ENCODE results near the gene TTC23L.

The TTC23L gene, protein sequence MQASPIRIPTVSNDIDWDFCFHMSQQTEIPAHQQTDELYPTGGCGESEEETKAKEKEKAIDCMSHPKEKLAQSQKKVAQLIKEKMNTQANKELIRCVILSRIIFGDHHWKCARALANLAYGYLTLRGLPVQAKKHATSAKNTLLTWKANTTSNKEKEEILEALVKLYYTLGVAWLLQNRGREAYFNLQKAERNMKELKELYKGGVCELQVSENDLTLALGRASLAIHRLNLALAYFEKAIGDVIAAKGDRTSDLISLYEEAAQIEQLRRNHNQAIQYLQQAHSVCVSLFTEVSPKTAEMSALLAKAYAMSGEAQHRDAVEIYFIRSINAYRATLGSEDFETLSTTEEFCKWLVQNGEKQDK

DNA sequence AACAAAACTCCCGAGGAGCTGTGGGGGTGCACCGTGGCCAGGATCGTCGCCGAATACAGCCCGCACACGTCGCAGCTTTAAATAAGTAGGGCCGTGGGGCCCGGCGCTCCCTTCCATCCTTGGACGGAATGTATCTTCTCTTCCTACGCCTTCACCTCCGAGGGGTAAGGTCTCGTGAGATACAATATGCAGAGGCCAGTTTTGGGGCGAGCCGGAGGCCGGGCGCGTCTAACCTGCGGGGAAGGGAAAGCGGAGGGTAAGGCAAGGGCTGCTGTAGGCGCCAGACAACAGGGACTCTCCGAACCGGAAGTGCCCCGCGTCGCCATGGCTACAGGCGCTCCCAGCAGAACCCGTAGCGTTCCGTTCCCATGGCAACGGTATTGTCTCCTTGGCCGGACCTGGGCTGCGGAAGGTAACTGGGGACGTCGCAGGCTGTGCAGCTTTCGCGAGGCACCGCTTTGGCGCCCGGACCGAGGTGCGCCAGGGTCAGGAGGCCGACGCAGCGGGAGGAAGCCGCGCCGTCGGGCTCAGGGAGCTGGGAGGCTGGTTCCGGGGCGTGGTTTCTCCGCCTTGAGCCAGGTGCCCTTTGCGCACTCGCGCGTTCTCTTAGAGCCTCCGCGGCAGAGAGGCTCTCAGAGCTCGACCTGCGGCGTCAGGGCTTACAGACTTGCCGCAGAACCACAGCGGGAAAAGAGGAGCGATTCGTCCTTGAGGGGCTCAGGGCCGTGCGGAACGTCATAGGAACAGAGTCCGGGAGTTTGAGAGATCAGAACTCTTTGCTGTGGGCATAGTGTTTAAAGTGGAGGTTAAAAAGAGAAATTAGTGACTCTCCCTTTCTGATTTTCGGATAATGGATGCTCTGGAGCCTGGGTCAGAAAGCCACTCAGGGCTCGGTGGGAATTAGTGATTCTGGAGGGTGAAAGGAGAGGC lies at the start of gene TTC23L:
TSS of gene TTC23L (plus strand) at position 380 of the 930 bp plus-strand sequence. CDS start 1,508 bp downstream, outside the sequence.
- TF ChIP-seq, protein P1, sequence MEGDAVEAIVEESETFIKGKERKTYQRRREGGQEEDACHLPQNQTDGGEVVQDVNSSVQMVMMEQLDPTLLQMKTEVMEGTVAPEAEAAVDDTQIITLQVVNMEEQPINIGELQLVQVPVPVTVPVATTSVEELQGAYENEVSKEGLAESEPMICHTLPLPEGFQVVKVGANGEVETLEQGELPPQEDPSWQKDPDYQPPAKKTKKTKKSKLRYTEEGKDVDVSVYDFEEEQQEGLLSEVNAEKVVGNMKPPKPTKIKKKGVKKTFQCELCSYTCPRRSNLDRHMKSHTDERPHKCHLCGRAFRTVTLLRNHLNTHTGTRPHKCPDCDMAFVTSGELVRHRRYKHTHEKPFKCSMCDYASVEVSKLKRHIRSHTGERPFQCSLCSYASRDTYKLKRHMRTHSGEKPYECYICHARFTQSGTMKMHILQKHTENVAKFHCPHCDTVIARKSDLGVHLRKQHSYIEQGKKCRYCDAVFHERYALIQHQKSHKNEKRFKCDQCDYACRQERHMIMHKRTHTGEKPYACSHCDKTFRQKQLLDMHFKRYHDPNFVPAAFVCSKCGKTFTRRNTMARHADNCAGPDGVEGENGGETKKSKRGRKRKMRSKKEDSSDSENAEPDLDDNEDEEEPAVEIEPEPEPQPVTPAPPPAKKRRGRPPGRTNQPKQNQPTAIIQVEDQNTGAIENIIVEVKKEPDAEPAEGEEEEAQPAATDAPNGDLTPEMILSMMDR (IDR thresholded peaks at IDR 0.05; ENCODE audit: low read length, missing control alignments): no peak
- peak; percentile 84 for DNase-seq (ENCODE audit: low read depth)
- H3K4me3 ChIP-seq (replicated peaks; ENCODE audit: low read depth, low read length): peak within 1 kb of the TSS; percentile 71

DNA sequence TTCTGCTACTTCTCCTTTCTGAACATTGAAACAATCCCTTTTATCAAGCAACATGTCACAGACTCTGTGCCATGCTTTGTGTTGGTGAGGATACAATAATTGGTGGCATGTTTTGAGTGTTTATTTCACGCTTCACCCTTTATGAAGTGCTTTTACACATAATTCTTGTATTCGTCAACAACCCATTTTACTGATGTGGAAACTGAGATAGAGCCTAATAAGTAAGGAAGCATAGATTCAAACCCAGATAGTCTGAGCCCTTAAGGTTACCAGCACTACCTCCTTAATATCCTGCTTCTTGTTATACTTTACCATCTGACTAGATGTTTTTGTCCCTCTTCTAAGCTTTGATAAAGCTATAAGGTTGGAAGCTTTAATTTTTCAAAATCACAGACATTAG lies 49.3 kb upstream of the TTC23L start:
- no peak overlapping the region for H3K4me3 ChIP-seq (replicated peaks; ENCODE audit: low read depth, low read length)
- DNase-seq (ENCODE audit: low read depth): no peak
- TF ChIP-seq, protein P1 (IDR thresholded peaks at IDR 0.05; ENCODE audit: low read length, missing control alignments): no peak

DNA sequence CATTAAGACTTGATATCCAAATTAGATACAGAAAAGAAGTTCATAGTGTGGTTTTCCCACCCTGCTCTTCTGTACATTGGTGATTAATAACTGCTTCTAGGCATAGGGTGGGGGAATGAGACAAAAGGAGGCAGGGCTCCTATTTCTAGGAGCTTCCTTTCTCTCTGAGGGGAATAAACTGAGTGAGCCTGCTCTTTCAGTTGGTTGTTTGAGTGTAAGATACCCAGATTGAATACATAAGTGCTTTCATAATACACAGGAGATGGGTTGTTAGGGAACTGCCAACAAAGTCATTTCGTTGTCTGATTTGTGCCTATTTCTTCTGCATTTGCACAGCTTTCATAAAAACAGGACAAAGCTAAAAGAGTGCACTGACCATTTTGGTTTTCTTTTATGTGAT lies 48.9 kb upstream of the TTC23L start:
- TF ChIP-seq, protein P1 (IDR thresholded peaks at IDR 0.05; ENCODE audit: low read length, missing control alignments): no peak
- no peak overlapping the region for H3K4me3 ChIP-seq (replicated peaks; ENCODE audit: low read depth, low read length)
- DNase-seq (ENCODE audit: low read depth): peak; percentile 20

DNA sequence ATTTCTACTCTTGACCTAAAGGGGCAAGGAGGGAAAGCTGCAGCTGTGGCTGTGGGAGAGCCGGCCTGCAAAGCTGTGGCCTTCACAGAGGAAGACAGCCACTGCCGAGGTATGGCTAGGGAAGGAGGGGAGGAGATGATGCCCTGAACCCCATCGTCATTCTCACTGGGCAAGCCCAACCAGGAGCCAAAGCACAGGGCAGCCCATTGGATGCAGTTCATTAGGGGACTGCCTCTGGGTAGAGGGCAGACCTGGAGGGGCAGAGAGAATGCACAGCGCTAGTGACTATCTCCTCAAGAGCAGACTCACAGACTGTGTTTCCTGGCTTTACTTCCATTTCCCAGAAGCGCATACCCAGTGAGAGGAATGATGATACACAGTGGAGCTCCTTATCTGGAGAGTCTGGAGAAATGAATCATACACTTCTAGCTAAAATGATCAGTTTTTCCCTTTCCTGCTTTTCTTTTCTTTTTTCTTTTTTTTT lies 47.2 kb upstream of the TTC23L start:
- peak; percentile 90 for DNase-seq (ENCODE audit: low read depth)
- peak overlapping the region; percentile 8 for H3K4me3 ChIP-seq (replicated peaks; ENCODE audit: low read depth, low read length)
- TF ChIP-seq, protein P1 (IDR thresholded peaks at IDR 0.05; ENCODE audit: low read length, missing control alignments): no peak

DNA sequence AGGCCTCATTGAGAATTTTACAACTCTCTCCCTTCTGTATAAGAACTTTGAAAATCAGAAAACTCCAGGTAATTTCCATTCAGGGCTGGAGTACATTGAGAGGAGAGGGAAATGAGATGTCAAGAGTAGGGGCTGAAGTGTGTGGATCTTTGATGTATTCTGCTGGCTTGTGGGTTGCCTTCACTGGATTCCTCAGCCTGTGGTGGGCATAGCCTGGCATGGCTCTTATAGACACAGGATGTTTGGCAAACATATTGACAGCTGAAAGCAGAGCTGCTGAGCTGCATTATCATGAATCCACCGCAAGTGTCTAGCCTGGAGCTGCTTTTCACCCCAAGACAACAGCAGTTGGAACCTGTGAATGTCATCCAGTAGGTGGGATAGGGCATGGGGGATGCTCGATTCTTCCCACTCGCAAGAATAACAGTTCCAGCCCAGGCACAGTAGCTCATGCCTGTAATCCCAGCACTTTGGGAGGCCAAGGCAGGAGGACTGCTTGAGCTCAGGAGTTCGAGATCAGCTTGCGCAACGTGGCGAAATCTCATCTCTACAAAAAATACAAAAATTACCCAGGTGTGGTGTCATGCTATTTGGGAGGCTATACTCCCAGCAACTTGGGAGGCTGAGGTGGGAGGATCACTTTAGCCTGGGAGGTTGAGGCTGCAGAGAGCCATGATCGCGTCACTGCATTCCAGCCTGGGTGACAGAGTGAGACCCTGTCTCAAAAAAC lies 36.0 kb upstream of the TTC23L start:
- DNase-seq (ENCODE audit: low read depth): no peak
- no peak overlapping the region for H3K4me3 ChIP-seq (replicated peaks; ENCODE audit: low read depth, low read length)
- TF ChIP-seq, protein P1 (IDR thresholded peaks at IDR 0.05; ENCODE audit: low read length, missing control alignments): no peak

DNA sequence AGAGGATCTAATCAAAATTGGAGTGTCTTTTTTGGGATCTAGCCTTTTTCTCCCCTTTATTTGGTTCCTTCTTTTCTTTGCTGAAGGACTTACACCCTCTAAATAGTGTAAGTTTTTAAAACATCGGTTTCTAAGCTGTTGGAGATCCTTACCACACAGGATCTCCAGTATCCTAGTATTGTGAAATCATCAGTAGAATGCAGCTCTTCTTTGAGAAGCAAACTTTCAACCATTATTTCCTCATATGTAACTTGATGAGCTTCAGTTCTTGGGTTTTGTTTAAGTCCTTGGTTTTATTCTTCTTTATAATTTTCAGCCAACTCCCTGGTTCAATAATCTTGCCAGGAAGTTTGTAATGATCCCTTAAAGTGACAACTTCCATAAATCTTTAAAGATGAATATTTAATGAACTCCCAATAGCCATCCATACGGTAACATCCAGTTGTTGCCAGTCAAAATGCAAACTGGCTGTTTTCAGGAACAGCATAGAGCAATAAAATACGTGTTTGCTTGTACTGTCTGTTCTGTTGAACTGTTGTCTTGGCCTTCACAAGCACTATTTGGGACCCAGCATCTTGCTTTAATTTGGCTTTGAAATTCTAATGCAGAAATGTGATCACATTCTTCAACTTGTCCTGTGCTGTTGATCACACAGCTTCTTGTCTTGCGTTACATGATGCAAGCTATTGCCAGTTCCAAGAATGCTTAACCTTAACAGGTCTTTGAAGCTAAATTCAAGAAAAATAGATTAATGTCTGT lies 34.8 kb upstream of the TTC23L start:
- TF ChIP-seq, protein P1 (IDR thresholded peaks at IDR 0.05; ENCODE audit: low read length, missing control alignments): no peak
- peak; percentile 29 for DNase-seq (ENCODE audit: low read depth)

More for the DNA sequence above, 34.8 kb upstream of the TTC23L start:
- no peak overlapping the region for H3K4me3 ChIP-seq (replicated peaks; ENCODE audit: low read depth, low read length)
